ENCODE results near the gene DCDC2C.

DNA sequence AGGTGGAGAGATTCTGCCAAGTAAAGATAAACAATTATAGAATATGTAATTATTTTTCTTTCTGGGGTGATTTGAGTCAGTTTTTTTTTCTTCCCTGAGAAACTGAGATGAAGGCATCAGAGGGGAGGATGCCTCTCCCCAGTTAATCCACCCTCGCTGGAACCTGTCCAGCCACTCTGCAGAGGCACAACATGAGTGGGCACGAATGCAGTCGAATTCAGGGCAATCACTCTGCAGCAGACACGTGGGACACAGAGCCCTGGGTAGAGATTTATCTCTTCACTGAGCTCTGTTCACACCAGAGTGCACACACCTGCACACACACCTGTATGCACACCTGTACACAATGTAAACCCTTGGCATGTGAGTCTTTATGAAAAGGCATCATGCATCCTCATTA lies 154.2 kb downstream of the DCDC2C start:
- TF ChIP-seq POLR2AphosphoS5 (IDR thresholded peaks at IDR 0.05; ENCODE audit: low read depth, low read length) (no peak), TCF7L2 (IDR thresholded peaks at IDR 0.05; ENCODE audit: low read depth, low read length) (no peak), SIN3A (IDR thresholded peaks at IDR 0.05; ENCODE audit: borderline replicate concordance, insufficient read depth, low read depth, low read length) (no peak)
- TF ChIP-seq, protein P1, sequence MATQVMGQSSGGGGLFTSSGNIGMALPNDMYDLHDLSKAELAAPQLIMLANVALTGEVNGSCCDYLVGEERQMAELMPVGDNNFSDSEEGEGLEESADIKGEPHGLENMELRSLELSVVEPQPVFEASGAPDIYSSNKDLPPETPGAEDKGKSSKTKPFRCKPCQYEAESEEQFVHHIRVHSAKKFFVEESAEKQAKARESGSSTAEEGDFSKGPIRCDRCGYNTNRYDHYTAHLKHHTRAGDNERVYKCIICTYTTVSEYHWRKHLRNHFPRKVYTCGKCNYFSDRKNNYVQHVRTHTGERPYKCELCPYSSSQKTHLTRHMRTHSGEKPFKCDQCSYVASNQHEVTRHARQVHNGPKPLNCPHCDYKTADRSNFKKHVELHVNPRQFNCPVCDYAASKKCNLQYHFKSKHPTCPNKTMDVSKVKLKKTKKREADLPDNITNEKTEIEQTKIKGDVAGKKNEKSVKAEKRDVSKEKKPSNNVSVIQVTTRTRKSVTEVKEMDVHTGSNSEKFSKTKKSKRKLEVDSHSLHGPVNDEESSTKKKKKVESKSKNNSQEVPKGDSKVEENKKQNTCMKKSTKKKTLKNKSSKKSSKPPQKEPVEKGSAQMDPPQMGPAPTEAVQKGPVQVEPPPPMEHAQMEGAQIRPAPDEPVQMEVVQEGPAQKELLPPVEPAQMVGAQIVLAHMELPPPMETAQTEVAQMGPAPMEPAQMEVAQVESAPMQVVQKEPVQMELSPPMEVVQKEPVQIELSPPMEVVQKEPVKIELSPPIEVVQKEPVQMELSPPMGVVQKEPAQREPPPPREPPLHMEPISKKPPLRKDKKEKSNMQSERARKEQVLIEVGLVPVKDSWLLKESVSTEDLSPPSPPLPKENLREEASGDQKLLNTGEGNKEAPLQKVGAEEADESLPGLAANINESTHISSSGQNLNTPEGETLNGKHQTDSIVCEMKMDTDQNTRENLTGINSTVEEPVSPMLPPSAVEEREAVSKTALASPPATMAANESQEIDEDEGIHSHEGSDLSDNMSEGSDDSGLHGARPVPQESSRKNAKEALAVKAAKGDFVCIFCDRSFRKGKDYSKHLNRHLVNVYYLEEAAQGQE (IDR thresholded peaks at IDR 0.05; ENCODE audit: insufficient read depth in 1 of 2, low read depth in 2 of 2, low read length in 1 of 2): no peak
- TF ChIP-seq, protein P2, sequence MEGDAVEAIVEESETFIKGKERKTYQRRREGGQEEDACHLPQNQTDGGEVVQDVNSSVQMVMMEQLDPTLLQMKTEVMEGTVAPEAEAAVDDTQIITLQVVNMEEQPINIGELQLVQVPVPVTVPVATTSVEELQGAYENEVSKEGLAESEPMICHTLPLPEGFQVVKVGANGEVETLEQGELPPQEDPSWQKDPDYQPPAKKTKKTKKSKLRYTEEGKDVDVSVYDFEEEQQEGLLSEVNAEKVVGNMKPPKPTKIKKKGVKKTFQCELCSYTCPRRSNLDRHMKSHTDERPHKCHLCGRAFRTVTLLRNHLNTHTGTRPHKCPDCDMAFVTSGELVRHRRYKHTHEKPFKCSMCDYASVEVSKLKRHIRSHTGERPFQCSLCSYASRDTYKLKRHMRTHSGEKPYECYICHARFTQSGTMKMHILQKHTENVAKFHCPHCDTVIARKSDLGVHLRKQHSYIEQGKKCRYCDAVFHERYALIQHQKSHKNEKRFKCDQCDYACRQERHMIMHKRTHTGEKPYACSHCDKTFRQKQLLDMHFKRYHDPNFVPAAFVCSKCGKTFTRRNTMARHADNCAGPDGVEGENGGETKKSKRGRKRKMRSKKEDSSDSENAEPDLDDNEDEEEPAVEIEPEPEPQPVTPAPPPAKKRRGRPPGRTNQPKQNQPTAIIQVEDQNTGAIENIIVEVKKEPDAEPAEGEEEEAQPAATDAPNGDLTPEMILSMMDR (IDR thresholded peaks at IDR 0.05): no peak

All from Panc1 (cell line).